ENCODE measurements around the gene SCN4A.
"Not testable (repeated sequence)": the region's sequence is repeated elsewhere in the genome, so short reads cannot be mapped to it uniquely, and the experiment has no call there.

SCN4A gene

GRCh38 chr17:63889026-63889848, 83.5 kb downstream of the SCN4A start:
- not testable (repeated sequence) for H3K4me3 ChIP-seq (replicated peaks; ENCODE audit: low read depth, low read length); DNase-seq (ENCODE audit: extremely low read depth, low read depth)
- TF ChIP-seq, protein P1, sequence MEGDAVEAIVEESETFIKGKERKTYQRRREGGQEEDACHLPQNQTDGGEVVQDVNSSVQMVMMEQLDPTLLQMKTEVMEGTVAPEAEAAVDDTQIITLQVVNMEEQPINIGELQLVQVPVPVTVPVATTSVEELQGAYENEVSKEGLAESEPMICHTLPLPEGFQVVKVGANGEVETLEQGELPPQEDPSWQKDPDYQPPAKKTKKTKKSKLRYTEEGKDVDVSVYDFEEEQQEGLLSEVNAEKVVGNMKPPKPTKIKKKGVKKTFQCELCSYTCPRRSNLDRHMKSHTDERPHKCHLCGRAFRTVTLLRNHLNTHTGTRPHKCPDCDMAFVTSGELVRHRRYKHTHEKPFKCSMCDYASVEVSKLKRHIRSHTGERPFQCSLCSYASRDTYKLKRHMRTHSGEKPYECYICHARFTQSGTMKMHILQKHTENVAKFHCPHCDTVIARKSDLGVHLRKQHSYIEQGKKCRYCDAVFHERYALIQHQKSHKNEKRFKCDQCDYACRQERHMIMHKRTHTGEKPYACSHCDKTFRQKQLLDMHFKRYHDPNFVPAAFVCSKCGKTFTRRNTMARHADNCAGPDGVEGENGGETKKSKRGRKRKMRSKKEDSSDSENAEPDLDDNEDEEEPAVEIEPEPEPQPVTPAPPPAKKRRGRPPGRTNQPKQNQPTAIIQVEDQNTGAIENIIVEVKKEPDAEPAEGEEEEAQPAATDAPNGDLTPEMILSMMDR (IDR thresholded peaks at IDR 0.05; ENCODE audit: low read depth, low read length, missing control alignments) = peak; percentile 43
